OCI-M1 (cell line): ENCODE measurements around the gene EPN3.

Experiments used
- DNase-seq: peaks from one replicate; lab custom pipeline; 2025; lab: John Stamatoyannopoulos, UW

EPN3 gene

GRCh38 chr17:50532452-50533024, at the start of gene EPN3:
Gene EPN3, plus strand, starts transcription at chr17:50532735. Its CDS starts 3,822 bp downstream, at chr17:50536557.
- DNase-seq = no peak

DNA sequence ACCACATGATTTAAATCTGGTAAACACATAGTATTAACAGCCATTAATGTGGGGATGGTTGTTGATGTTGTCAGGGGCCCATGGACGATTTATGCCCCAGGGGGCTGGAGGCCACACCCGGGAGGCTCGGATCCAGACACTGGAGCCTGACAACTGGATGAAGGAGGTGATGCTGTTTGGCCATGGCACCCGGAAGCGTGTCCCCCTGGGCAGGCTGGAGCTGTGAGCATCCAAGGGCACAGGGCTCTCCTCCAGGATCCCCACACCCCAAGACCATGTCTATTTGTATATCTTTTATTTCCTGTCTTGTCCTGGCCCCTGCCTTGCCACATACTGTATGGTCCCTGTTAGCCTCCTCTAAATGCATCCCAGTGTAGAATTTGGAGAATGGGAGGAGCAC, 49.3 kb upstream of the EPN3 start:
- DNase-seq = no peak

GRCh38 chr17:50484386-50485155, 48.0 kb upstream of the EPN3 start:
- DNase-seq = no peak

- DNase-seq = no peak
These were observed 45.1 kb upstream of the EPN3 start for GRCh38 chr17:50487213-50488096.

- DNase-seq = no peak
These were observed 43.7 kb upstream of the EPN3 start for GRCh38 chr17:50488880-50489279.

GRCh38 chr17:50491505-50491904, 41.0 kb upstream of the EPN3 start:
- no peak for DNase-seq

DNA sequence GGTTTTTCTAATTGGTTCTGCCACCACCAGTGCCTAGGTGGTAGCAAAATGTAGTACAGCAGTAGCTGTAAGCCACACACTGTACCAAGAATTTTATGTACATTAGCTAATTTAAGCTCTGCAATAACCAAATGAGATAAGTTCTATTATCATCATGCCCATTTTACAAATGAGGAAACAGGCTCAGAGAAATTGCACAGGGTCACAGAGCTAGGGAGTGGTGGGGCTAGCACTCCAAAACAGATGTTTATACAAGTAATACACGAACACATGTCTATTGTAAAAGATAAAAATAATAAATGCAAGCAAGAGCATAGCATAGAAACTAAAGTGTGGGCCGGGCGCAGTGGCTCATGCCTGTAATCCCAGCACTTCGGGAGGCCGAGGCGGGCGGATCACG, 40.3 kb upstream of the EPN3 start:
- no peak for DNase-seq

DNA sequence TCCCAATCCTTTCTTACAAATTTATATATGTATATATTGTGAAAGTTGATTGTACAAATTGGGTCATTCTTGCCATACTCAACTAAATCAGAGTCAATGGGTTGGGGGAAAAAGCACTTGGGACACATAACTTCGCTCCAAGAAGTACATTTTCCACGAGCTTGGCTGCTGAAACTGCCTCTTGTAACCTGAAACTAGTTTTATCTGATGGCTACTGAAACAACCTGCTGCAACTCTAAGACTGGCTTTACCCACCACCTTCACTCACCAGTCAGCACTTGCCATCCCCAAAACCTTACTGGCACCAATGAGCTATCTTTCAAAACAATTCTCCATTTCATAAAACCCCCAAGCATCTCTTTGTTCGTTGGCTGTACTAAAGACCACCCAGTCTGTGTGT, 38.8 kb upstream of the EPN3 start:
- DNase-seq = peak; percentile 12

GRCh38 chr17:50495217-50495823, 37.2 kb upstream of the EPN3 start:
- DNase-seq = no peak

GRCh38 chr17:50495918-50496317, 36.6 kb upstream of the EPN3 start:
- no peak for DNase-seq

DNA sequence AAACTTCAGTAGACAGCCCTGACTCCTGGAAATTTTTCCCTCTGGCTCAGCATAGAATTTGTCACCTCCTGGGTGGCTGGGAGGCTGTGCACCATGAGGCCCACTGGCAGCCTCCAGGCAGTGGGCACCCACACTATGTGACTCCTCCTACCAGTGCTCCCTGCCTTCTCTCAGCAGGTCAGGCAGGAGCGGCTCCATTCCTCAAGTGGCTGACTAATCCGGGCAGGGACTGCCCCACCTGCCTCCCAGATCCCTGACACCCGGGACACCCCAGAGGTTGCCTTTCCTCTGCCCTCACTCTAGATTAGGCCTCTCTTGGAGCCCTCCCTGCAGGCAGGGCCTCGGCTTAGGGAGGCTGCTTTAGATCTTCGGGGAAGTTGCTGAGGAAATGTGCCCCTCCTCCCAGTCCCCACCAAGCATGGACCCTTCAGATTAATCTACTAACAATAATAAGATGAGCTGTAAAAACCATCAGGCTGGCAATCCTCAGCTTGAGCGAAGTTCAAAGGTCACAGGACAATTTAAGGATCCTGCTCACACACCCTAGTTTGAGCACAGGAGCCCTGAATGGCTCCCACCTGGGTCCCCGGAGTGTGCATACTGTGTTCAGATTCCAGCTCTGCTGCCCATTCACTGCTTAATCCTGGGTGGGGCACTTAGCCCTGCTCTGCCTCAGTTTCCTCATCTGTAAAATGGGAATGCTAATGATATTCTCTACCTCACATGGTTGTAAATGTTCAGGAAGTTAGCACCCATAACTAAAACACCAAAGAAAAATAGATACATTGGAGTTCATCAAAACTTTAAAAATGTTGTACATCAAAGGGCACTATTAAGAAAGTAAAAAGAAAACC, 34.3 kb upstream of the EPN3 start:
- DNase-seq = no peak

DNA sequence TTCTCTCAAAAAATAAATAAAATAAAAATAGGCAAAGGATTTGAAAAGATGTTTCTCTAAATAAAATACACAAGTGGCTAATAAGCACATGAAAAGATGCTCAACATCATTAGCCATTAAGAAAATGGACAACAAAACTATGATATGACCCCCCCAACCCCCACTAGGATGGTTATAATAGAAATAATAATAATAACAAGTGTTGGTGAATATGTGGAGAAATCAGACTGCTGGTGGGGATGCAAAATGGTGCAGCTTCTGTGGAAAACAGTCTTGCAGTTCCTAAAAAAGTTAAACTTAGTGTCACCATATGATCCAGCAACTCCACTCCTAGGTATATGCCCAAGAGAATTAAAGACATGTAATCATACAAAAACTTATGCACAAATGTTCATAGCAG, 33.3 kb upstream of the EPN3 start:
- DNase-seq = no peak

DNA sequence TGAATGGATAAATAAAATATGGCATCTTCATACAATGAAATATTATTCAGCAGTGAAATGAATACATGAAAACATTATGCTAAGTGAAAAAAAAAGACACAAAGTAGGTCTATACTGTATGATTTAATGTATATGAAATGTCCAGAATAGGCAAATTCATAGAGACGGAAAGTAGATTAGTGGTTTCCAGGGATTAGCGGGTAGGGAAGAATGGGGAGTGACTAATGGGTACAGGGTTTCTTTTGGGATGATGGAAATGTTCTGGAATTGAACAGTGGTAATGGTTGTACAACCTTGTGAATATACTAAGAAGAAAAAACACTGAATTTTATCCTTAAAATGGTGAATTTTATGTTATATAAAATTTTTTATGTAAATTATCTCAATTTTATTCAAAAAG, 32.8 kb upstream of the EPN3 start:
- no peak for DNase-seq

DNA sequence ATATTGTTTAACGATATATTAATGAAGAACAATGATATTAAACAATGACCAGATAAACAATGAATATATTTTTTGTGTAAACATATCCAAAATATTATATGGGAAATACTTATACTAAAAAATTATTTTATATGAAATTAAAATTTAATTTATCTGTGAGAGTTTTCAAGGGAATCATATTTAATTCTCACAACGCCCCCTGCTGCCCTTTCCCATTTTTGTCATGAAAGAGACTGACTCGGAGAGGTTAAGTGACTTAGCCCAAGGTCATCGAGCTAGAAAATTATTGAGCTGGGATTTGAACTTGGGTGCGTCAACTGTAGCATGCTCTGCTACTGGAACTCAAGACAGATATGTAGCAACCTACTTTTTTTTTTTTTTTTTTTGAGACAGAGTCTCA, 31.5 kb upstream of the EPN3 start:
- peak; percentile 56 for DNase-seq

DNA sequence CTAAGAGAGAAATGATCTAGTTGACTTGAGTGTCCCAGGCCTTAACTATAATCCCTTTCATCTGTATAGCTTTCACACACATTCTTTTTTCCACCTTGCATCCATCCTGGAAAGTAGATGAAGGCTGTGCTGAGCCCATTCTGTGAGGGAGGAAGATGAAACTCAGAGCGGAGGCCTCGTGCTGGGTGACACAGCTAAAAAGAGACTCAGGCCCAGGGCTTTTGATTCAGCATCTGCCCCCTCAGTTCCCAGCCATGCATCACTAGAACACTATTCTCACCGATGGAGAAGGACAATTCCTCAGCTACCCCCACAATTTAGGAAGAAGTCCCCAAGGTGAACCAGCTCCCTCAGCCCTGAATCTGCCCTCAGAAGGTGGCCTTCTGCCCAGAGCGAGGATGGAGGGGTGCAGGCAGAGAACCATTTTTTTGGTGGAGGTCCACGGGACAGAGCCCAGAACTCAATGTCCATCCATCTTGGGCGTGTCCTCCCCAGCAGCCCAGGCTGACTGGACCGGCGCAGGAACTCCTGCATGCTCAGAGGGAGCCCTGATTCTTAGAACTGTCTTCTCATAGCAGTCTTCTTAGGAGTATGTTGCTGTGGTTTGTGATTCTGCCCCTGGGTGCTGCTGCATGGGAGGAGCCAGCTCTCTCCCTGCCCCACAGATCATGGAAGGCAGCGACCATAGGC, 30.1 kb upstream of the EPN3 start:
- DNase-seq = no peak

- DNase-seq = no peak
These were observed 26.9 kb upstream of the EPN3 start for GRCh38 chr17:50505591-50506130.

- DNase-seq = no peak
These were observed 26.2 kb upstream of the EPN3 start for GRCh38 chr17:50506298-50506697.

DNA sequence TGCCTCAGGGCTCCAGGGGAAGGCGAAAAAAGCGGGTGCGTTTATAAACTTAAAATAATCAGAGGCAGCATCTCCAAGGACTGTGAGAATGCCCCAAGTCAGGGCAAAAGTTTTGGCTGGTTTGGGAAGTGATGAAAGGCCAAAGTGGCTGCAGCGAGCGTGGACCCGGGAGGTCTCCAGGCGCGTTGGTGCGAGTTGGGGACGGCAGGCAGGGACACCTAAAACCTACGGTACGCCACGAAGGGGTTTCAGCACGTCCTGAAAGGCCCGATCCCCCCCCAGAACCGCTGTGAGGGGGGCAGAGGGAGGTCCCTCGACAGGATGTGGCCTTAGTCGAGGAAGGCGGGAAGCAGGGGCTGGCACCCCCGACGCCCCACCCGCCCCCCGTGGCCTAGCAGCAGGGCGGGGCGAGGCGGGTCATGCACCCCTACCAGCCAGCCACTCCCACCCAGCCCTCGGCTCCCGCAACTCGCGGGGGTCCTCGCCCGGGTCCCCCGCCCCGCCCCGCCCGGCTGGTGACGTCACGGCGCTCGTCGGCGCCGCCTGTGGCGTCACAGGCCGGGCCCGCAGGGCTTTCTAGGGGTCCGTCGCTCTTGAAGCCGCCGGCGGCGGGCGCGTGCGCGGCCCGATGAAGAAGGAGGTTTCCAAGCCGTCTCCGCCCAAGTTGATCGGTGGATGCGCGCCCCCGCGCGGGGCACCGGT, 24.5 kb upstream of the EPN3 start, which contains the start of gene MYCBPAP:
TSS of gene MYCBPAP (plus strand) at position 569 of the 702 bp plus-strand sequence. CDS start 236 bp downstream, outside the sequence.
- no peak for DNase-seq

DNA sequence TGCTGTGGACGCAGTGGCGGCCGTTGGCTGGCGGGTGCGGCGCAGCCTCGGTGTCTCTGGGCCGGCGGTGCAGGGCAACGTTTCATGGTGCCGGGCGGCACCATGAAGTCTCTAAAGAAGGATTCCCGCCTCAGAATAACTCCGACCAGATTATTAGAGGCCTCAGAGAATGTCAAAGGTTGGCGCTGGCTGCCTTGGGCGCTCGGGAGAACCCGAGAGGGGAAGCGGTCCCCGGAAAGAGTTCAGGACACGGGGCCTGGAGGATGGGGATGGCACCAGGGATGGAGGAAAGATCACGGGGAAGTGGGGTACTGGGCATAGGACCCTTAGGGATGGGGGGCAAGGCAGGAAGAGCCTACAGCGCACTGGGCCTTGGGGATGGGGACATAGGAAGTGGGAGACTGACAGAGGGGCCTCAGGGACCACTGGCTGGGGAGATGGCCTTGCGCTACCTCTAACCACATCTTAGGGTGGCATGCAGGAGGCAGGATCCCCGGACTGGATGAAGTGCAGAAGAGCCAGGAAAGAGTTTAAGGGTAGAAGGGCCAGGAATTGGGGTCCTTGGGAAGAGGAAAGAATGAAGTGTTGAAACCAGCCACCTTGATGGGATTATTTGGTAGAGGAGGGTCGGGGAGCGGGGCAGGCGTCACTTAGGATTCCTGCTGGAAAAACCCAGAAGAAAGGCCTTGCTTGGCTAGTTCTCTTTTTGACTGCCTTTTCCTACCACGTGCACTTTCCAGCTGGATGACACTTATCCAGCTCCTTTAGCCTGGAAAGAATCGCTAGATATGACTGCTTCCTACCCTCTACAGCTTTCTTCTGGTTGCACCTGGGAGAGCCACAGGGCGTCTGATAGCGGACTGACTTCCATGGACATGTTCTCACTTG, 23.7 kb upstream of the EPN3 start:
- no peak for DNase-seq
